GM18907 (cell line): ENCODE results near the gene CNOT8.
"Not testable (repeated sequence)": the region's sequence is repeated elsewhere in the genome, so short reads cannot be mapped to it uniquely, and the experiment has no call there.

Experiments
- ATAC-seq: cut with Tn5 transposase; IDR thresholded peaks from one replicate; pipeline ENCODE4 v1.9.1; 2021; ENCODE audit warnings: mild to moderate bottlenecking, moderate library complexity; ENCODE audit not compliant: unreplicated experiment

CNOT8 gene

DNA sequence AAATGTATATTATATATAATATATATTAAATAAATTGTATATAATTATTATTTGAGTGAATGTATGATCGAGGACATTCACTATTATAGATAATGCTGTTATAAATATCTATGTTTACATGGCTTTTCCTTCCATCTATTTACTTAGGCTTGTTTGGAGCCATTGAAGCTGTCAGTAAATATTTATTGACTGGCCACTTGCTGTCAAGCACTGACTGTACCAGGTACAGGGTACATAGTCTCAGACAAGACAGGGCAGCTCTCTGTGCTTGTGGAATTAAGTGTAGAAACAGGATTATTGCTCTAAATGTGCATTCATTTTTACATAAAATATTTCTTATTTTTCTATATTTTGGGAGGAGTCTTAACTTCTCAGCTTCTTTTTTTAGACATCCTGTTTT is 24.4 kb upstream of the CNOT8 start:
- no peak for ATAC-seq

DNA sequence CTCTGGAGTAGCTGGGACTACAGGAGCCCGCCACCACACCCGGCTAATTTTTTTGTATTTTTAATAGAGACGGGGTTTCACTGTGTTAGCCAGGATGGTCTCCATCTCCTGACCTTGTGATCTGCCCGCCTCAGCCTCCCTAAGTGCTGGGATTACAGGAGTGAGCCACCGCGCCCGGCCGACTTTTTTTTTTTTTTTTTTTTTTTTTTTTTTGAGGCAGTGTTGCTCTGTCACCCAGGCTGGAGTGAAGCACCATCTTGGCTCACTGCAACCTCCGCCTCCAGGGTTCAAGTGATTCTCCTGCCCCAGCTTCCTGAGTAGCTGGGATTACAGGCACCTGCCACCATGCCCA is 22.8 kb upstream of the CNOT8 start:
- ATAC-seq = not testable (repeated sequence)

DNA sequence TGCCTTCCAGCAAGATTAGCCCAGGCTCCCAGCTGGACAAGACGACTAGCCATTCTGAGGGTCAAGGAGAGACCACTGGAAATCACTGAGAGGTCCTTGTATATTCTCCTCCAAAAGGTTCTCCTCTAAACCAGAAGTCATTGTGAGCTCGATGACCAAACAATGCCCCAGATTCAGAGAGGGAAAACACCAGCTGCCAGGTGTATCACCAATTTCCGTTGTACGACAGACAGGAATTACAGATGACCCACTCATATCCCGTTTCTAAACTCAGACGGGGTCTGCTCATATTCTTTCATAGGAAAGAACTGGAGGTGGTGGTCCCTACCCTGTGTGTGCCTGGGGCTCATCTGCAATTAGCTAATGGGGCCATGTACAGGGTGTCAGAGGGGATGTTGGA is 22.2 kb upstream of the CNOT8 start:
- ATAC-seq = no peak

DNA sequence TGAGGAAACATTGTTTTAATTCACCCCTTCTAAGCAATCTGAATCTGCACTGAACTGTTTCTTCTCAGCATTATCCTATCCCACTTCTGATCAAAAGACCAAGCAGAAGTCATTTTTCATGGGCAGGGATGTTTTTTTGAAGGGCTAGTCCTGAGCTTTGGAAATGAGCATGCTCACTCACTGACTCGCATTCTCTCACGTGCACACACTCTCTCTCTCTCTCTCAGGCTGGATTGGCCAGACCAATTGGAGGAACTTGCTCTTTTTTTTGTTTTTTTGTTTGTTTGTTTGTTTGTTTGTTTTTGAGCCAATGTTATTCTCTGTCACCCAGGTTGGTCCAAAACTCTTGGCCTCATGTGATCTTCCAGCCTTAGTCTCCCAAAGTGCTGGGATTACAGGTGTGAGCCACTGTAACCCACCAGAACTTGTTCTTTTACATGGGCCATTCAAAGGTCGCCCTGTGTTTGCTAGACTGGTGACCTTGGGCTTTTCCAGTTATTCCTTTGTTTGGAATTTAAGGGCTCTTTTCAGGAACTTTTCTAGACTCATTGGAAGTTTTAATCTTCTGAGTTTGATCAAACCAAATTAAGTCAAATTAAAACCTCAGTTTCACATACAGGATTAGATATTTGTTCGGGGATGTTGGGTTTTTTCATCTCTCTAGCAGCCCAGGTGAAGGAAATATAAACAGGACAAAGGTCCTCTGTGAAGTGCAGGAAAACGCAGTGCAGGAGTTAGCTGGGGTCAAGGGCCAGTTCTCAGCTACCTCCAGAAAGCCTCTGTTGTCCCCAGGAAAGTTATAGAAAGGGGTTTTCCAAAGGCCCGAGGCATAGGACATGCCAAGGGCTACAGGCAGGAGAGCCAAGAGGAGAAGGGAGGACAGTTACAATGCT is 21.2 kb upstream of the CNOT8 start:
- no peak for ATAC-seq

DNA sequence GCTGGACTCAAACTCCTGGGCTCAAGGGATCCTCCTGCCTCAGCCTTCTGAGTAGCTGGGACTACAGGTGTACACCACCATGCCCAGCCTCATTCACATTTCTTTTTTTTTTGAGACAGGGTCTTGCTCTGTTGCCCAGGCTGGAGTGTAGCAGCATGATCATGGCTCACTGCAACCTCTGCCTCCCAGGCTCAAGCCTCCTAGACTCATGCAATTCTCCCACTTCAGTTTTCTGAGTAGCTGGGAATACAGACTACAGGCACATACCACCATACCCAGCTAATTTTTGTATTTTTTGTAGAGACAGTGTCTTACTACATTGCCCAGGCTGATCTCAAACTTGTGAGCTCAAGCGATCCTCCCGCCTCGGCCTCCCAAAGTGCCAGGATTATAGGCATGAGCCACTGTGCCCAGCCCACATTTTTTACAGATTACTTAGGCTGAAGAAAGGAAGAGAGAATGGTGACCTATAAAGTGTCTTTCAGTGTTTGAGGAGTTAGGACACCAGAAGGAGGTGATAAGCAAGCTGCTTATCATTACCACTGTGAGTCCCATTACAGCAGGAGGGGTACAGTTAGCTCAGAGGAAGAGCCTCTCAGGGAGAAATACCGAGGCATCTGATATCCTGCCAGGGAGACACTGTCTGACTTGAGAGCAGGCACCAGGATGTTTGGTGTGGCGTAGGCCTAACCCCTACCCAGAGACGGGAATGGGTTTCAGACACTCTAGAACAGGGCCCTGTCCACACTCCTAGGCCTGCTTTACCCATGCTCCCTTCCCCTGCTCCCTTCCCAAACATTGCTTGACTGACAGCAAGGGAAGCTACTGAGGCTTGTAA is 17.8 kb upstream of the CNOT8 start:
- no peak for ATAC-seq

DNA sequence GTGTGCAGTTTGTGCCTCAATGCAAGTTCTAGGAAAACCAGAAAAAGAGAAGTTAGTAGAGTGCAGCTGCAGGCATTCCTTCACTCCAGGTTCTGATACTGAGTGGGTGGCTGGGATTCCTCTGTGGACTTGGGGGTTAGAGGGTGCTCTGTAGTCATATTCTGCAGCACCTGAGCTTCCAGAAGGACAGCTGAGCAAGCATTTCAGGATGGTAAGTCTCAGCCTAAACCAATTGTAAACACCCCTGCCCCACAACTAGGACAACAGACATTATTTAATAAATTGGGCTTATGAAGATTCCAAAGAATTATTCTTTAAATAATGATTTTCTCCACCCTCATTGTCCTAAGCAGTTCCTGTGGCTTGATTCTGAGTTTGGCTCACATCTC is 17.2 kb upstream of the CNOT8 start:
- no peak for ATAC-seq

DNA sequence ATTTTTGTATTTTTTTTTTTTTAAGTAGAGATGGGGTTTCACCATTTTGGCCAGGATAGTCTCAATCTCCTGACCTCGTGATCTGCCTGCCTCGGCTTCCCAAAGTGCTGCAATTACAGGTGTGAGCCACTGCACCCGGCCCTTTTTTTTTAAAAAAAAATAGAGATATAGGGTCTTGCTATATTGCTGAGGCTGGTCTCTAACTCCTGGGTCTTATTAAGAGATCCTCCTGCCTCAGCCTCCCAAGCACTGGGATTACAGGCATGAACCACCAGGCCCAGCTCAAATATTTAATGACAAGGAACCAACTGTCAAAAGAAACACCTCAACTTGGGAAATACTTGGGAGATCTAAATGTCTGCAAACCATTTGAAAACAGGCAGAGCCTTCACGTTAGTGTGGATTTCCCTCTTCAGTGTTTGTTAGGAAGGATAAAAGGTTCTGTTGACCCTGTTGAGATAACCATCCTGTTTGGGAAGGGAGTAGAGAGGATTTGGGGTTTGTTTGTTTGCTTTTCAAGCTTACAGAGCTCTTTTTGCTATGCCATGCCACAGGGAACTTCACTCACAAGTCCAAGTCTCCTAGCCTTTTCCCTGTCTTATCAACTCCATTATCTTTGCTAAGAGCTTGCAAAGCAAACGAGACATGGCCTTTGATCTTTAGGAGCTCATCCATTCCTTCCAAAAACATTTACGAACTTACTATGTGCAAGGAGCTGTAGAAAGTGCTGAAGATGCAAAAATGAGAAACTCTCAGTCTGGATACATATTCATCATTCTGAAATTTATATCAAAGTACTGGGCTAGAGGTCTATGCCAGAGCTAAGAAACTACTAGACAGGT is 15.5 kb upstream of the CNOT8 start:
- ATAC-seq = no peak

DNA sequence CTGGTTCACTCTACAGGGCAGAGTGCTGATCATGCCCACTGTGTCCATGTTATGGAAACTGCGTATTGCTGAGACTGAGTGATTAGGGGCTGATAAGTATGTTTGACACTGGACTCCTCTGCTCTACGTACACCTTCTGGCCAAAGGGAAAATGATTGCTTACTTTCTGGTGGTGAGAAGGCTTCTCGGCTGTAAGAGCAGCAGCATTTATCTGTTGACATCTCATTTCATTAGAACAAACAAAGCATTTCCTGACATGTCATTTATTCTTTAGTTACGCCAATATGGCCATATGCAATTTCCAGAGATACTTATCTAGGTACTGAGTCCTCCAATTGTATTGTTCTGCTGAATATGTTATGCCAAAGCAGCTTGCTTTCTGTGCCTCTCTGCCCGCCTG is 13.6 kb upstream of the CNOT8 start:
- no peak for ATAC-seq

DNA sequence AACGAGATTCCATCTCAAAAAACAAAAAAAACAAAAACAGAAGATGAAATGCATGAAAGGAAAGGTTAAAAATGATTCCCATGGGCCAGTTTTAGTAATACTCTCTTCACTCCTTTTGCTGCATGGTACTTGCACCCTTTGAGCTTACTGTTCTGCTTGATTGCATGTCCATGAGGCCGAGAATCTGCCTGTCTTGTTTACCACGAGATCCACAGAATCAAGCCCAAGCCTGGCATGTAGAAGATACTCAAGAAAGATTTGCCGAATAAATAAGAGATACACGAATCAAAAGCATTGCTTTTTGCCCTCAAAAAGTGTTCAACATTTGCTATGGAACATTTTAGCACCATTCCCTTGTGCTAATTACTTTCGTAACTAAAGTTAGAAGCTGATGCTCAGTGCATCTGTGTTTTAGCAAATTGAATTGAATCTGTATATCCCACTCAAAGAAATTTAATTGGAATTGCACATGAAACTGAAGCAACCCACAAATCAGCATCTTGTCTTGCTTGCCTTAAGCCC is 9.1 kb upstream of the CNOT8 start:
- no peak for ATAC-seq

GRCh38 chr5:154849791-154850201 is 8.6 kb upstream of the CNOT8 start:
- no peak for ATAC-seq

DNA sequence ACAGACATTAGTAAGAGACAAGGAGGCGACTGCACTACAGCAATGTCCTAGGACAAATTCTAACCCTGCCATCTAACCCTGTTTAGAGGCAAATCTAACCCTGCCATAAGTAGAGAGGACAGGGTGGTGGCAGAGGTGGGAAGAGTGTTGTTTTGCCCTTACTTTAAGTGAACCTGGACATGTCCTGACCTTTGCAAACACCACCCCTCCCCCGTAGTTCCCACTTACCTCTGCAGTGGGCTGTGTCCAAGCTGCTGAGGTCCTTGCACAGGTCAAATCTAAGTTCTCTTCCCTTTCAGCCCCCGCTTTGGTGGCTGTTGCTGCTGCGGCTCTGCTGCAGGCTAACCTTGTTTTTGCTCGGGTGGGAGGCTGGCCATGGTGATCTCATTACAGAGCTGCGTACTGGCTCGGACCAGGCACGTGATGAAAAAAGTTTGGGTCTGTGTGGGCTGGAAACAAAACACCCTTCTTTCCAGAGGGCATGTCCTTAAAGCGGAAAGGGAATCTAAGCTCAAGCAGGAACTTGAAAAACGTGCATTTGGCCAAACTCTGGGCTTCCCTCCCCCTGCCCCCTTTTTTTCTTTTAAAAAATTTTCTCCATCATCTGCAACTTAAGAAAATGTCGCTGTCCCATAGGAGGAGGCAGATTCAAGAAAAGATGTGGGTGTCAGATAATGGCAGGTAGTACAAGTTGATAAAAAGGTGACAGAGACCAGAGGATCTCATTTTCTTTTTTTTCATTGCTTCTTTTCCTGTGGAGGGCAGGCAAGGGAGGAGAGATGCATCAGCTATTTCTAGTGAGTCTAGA is 8.0 kb upstream of the CNOT8 start, which contains the start of gene FAXDC2:
FAXDC2 (minus strand) TSS at position 349 of the 808 bp plus-strand sequence. CDS start 12,425 bp downstream, outside the sequence.
- ATAC-seq = peak; percentile 51

- ATAC-seq = no peak
Measured at GRCh38 chr5:154851351-154851750, 7.1 kb upstream of the CNOT8 start.

DNA sequence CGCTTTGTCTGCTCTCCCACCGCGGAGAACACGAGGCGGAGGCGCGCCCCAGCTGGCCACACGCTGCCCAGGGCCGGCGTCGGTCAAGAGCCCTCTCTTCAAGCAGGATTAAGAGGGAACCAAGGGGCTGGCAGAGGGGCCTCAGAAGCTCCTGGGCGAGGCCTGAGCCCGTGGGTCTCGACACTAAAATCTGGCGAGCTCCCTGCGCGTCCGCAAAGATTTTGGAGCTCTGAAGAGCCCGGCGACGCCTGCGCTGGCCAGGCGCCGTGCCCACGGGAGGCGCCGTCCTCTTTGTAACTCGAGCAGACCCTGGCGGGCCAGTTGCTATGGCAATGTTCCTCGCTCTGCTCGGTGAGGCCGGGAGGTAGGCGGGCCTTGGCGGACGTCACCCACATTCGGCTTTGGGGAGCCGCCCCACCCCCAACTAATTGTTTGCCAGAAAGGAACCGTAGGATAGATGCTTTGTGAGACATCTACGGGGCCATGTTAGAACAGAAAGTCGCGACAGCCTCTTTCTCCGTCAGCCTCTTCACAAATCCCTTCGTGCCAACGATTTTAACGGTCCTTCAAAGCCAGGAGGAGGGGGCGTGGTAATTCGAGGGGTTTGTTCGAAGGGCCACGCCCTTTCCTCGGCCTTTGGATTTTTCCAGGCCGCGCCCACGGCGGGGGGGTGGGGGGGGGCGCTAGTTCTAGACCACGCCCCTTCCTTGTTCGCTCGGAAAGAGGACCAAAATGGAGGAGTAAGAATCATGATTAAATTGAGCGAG is 714 bp upstream of the CNOT8 start:
- peak; percentile 74 for ATAC-seq

DNA sequence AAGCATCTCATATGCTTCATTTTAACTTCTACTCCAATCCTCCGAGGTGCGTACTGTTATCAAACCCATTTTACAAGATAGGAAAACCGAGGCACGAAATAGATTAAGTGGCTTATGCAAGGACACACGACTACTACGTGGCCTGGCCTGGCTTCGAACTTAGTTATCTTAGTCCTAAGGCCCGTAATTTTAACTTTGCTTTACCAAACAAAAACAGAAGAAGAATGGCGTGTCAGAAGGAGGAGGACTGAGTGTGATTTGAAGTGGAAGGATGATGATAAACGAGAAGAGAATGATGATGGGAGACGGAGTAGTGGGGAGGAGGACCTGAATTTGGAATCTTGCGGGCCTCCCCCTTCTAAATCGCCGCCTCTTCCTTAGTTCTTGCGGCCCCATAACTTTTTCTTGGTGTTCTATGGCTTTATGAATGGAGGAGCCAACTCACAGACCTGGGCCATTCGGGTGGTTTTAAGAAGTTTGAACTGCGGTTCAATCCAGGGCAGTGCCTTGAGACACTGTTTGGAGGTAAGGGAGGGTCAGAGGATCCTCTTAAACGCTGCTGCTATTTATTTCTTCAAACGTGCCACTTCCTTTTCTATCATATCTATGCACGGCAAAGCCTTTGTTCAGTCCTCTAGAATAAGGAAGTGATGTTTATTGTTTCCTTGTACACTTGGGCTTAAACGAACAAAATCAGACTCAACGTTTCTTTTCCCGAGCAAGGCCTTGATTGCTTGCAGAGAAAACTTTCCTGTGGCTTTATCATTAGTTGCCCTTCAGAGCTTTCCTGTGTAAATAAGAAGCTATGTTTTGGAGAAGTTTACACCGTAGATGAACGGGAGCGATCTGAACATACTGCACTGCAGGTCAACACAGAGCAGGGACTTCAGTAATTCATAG is 795 bp downstream of the CNOT8 start:
- no peak for ATAC-seq

- ATAC-seq = no peak
Measured at GRCh38 chr5:154860123-154860522, 1.7 kb downstream of the CNOT8 start.

DNA sequence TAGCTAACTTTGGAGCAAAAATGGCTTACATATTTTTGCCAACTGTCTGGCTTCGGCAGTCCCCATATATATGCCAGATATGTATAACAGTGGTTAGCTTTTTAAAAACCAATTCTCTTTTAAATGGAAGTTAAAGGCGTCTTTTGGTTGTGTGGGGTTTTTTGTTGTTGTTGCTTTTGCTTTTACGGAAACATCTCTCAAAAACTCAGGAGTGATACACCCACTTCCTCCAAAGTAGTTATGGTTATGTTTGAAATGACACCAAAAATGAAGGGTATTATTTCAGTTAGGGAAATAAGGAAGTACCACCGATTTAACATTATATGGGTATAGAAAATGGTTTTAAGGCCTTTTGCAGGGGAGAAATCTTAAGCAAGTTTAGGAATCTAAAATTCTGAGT is 2.3 kb downstream of the CNOT8 start:
- ATAC-seq = no peak

- ATAC-seq = no peak
Measured at GRCh38 chr5:154861946-154862345, 3.5 kb downstream of the CNOT8 start.

DNA sequence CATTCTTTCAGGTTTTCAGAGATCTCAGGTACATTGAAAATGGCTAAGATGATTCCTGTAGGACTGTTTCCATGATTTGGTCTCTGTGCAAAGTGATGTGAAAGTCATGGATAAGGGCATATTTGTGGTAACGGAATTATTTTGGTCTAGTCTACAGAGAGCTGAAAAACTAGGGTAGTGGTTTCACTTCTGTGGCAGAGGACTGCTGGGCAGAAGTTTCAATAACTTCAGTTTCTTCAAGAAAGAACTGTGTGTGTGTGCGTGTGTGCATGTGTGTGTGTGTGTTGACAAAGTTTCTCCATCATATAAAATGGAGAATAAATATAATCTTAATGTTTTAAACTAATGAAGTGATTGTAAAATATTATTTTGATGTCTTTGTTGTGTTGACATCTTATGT is 4.3 kb downstream of the CNOT8 start:
- ATAC-seq = no peak
